Activated T-helper 1 cell treated with Interleukin-2 at 50 U/mL for 16 hours (primary cell): Measurements from ENCODE around the gene VMAC.

ENCODE experiments used
- DNase-seq: peaks from one replicate; pipeline ENCODE4 v3.0.0-alpha.2; 2020; ENCODE audit warnings: low read depth

The VMAC gene

DNA sequence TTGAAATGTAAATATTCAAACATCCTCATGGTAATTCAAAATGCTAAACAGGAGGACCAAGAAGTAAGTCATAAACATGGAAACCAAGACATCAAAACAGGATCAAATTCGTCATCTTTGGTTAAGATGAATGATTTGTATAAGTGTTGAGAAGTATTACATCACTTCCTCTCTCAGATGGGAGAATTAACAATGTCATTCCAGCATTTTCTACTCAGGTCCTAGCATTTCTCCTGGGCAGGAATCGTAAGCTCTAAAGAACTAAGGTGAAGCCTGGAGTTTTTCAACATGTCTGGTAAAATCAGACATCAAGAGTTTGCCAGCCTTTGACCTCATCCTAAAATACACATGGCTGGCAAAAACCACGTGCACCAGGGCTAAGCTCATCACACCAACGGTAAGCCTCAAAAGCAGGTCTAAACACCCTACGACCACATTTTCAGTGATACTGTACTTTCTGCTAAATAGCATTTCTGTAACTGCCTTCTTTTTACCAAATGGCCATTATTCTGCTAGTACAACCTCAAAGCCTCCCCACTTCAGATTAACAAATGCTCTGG, 48.4 kb downstream of the VMAC start:
- no peak for DNase-seq

DNA sequence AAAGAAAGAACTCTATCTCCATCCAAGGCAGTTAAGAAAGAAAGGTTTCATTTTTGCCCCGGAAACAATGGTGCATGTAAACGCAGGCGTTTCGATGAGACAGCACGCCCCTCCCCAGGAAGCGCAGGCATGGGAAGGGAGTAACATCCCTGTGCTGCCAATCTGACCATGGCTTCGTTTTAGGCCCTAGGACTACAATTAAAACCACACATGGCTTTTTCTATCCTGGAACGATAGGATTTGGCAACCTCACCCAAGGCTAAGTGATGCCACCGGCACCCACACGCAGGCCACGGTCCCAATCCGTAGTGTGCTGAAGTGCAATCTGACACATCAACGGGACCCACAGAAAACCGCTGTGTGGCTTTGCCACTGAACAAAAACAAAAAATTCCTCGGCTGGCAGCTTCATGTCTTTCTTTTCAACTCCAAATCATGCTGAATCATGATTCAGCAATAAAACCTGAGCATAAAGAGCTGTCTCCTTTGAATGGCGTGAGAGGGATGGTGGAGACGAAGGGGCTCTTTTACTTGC, 49.1 kb downstream of the VMAC start:
- peak; percentile 12 for DNase-seq

DNA sequence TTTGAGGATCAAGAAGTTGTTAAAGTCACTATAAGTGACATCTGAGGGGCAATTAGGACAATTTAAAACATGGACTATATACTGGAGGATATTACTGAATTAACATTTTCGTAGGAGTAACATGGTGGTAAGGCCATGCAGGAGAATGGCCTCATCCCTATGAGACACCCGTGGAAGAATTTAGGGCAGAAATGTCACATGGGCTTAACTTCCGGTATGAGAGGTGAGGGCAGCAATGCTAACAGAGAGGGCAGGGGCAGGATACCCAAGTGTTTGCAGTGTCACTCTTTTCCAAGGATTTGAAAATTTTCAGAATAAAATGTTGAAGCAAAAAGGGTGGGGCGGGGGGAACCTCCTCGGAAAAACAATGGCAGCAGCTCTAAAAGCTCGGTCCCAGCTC, 49.6 kb downstream of the VMAC start:
- no peak for DNase-seq

DNA sequence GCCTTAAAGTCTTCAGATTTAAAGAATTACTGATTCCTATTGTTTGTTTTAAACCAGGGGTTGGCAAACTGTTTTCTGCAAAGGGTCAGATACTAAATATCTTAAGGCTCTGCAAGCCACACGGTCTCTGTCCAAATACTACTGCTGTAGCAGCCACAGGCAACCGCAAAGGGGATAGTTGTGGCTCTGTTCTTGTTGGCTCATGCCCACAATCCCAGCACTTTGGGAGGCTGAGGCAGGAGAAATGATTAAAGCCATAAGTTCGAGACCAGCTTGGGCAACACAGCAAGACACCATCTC, 50.9 kb downstream of the VMAC start:
- DNase-seq = no peak

DNA sequence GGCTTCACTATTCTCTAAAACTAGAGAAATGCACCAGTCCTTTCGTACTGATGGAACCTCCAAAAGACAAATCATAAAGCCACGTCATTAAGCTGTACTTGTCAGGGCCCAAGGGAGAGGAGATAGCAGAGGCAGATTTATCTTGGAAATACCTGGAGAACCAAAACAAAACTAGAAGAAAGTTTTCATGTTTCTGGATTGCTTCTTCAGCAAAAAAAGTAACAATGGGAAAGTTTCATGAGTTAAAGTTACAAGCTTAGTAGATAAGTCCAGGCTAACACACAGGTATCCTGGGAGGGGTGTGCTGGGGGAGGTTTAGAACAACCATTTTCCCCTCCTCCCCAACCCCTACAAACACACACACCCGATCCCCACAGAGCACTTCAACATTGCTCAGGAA, 51.7 kb downstream of the VMAC start:
- no peak for DNase-seq

DNA sequence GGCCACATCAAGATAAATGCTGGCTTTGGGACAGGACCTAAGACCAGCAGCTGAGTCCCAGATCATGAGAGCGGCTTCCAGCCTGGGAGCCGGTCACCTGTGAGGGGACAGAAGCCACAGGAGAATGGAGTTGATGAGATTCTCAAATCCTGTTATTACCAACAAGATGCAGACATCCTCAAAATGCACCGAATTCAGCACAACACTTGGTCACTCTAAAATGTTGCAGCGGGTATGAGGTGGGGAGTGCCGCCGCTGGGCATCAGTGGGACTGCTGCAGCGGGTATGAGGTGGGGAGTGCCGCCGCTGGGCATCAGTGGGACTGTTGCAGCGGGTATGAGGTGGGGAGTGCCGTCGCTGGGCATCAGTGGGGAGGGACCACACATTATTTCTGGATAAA, 52.1 kb downstream of the VMAC start:
- no peak for DNase-seq

DNA sequence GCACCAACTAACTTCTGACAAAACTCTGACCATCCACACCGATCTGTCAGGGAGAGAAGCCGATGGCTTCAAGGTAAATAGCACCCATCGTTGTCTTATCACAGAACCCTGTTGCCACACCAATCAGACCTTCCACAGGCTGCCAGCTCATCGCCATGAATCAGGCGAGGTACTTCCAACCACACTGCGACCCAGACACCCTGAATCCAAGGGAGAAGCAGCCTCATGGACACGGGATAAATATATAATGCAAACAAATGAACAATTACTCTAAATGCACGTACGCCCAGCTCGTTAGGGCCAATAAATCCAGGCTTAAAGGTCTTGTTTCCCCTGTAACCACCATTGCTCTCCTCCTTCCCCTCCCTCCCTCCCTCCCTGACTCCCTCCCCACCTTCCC, 52.5 kb downstream of the VMAC start:
- no peak for DNase-seq

DNA sequence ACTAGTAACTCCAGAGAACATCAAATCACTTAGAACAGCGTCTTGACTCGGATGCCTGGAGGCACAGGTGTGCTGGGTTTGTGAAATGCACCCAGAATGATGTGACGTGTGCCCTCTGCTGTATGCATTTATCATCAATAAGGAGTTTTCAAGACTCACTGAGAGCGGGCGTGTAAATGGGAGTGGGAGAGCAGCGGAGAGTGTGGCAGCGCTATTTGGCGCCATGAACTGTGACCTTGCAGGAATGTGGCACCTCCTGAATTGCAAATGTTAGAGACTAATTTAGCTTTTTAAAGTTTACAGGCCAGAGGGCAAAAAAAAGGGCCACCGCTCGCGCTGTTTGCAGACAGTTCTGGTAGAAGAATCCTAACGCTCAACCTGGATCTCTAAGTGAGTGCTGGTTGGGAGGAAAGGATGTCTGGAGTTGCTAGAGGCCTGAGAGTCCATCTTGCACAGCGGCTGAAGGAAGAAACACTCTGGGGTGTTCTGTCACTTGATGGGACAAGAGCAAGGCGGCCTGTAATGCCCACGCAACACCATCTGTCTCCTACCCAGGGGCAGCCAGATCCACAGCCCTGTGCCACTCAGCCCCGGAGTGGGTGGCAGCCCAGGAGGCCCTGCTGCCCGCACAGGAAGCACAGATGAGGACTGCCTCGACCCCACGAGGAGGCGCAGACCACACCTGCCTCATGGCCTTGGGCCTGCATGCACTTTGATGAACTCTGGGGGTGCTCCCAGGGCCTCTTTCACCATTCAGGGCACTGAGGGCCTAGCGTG, 53.6 kb downstream of the VMAC start:
- no peak for DNase-seq

DNA sequence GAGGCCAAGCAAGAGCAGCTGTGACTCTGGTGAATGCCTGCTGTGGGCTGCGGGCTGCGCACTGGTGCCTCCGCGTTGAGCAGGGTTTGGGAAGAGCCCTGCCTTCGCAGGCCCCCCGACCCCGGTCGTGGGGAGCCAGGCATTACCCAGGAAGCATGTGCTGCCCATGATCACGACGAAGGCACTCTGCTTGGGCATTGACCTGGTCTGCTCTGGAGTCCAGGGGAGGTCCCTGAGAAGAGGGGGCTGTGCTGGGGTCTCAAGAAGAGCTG, 54.1 kb downstream of the VMAC start:
- DNase-seq = no peak

DNA sequence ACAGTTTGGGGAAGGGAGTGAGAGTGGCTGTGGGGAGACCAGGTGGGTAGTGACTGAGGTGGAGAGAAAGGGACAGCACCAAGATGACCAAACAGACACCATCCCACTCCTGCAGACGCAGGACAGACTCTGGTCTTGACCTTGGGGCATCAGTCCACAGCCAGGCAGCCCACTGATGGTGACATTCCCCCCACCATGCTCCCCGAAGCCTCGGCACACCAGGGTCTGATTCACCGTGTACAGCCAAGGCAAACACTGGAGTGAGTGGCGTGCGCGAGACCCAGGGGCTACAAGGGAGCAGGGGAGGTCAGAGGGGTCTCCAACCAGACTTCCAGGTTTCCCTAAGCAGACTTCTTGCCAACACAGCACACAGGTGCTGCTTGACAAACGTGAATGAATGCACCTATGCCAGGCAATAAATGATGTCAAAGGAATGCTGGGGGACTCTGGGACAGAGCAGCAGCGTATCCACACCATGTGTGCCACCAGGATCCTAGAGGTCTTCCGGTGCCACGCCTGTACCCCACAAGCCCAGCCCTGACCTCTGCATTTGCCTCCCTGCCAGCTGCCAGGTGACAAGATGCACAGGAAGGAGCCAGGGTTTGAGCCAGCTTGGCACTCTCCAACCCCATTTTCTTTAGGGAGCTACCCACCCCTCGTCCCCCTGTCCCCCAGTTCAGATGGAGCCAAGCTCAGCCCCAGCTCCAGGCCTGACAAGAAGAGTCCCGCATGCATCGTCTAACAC, 54.8 kb downstream of the VMAC start:
- DNase-seq = no peak
